SK-N-SH (cell line): ENCODE results near the gene ACTN2. TPM values are rescaled to one million over a fixed set of nuclear protein-coding genes. Genes with fewer than 3 reads are reported as not detected.

Experiments used
- CTCF ChIA-PET: fragments of 300-600, 350-600 bp; formaldehyde crosslinking; extraction: SDS; loops from one replicate; lab custom pipeline; 2021; lab: Yijun Ruan, JAX
- POLR2A ChIA-PET: fragments of 350-600 bp; sonication (Branson Sonifier 250); formaldehyde crosslinking; extraction: SDS; loops from one replicate; lab custom pipeline; 2020; ENCODE audit warnings: antibody characterized with exemption, inconsistent platforms; lab: Yijun Ruan, JAX
- DNase-seq: peaks from one replicate; pipeline ENCODE4 v3.0.0; 2012
- H2AFZ ChIP-seq: fragments of 200-600 bp; sonication (generic); 2 replicates; pipeline ENCODE4 v1.8.1; 2016; ENCODE audit warnings: antibody characterized with exemption, mild to moderate bottlenecking, low read depth
- H3F3A ChIP-seq: fragments of 200-600 bp; sonication (generic); replicated peaks from 2 replicates; pipeline ENCODE3; 2016; ENCODE audit warnings: antibody characterized with exemption, mild to moderate bottlenecking; ENCODE audit not compliant: insufficient read depth
- H3K27ac ChIP-seq, 2 experiments: fragments of 200-500 bp in 1 of 2; fragments of 200-600 bp in 1 of 2; sonication (Bioruptor generic) in 1 of 2; sonication (generic), shearing (Covaris generic) in 1 of 2; 2 replicates each; pipeline versions ENCODE4 v1.5.1 to v1.6.1; 2014 to 2016; ENCODE audit warnings: low read depth in 2 of 2, inconsistent platforms in 1 of 2, low read length in 1 of 2, mild to moderate bottlenecking in 1 of 2, mixed read lengths in 1 of 2
- H3K27me3 ChIP-seq: fragments of 200-600 bp; sonication (generic), shearing (Covaris generic); 2 replicates; pipeline ENCODE4 v1.6.1; 2016; ENCODE audit warnings: mixed run types; ENCODE audit not compliant: insufficient read depth
- H3K36me3 ChIP-seq, 2 experiments: fragments of 200-500 bp in 1 of 2; fragments of 200-600 bp in 1 of 2; sonication (Bioruptor generic) in 1 of 2; sonication (generic) in 1 of 2; replicated peaks in 1 of 2; 2 replicates each; pipeline versions ENCODE3 to v1.5.1; 2014 to 2016; ENCODE audit warnings: low read length in 1 of 2, mild to moderate bottlenecking in 1 of 2; ENCODE audit not compliant: insufficient read depth in 2 of 2, control insufficient read depth in 1 of 2
- H3K4me1 ChIP-seq, 2 experiments: fragments of 200-500 bp in 1 of 2; fragments of 200-600 bp in 1 of 2; sonication (Bioruptor generic) in 1 of 2; sonication (generic), shearing (Covaris generic) in 1 of 2; 2 replicates each; pipeline versions ENCODE4 v1.5.1 to v1.6.1; 2014 to 2016; ENCODE audit warnings: low read depth in 1 of 2, low read length in 1 of 2, mixed run types in 1 of 2; ENCODE audit not compliant: insufficient read depth in 2 of 2, control insufficient read depth in 1 of 2
- H3K4me2 ChIP-seq: fragments of 200-600 bp; sonication (generic), shearing (Covaris generic); 2 replicates; pipeline ENCODE4 v1.6.1; 2017; ENCODE audit warnings: mixed run types
- H3K4me3 ChIP-seq, 2 experiments: fragments of 200-500 bp in 1 of 2; fragments of 200-600 bp in 1 of 2; sonication (Bioruptor generic) in 1 of 2; sonication (generic), shearing (Covaris generic) in 1 of 2; 2 replicates each; pipeline versions ENCODE4 v1.5.1 to v1.8.1; 2014 to 2016; ENCODE audit warnings: low read depth in 2 of 2, inconsistent platforms in 1 of 2, low read length in 1 of 2, mild to moderate bottlenecking in 1 of 2, mixed read lengths in 1 of 2, moderate library complexity in 1 of 2
- H3K79me2 ChIP-seq: fragments of 200-600 bp; sonication (generic); 2 replicates; pipeline ENCODE4 v1.8.1; 2017; ENCODE audit warnings: mild to moderate bottlenecking; ENCODE audit not compliant: insufficient read depth
- H3K9ac ChIP-seq: fragments of 200-600 bp; sonication (generic); 2 replicates; pipeline ENCODE4 v1.6.1; 2017; ENCODE audit warnings: mixed run types
- H3K9me2 ChIP-seq: fragments of 200-600 bp; sonication (generic); 2 replicates; pipeline ENCODE4 v1.6.1; 2017; ENCODE audit warnings: mixed run types
- H3K9me3 ChIP-seq: fragments of 200-600 bp; sonication (generic); 2 replicates; pipeline ENCODE4 v1.6.1; 2017; ENCODE audit warnings: mixed run types, mild to moderate bottlenecking, moderate library complexity
- H4K20me1 ChIP-seq: fragments of 200-600 bp; sonication (generic); 2 replicates; pipeline ENCODE4 v1.6.1; 2017; ENCODE audit warnings: mild to moderate bottlenecking, mixed run types; ENCODE audit not compliant: insufficient read depth
- CTCF ChIP-seq: fragments of 200-600 bp; sonication (generic); IDR thresholded peaks from 2 replicates; pipeline ENCODE4 v1.6.1; 2017; ENCODE audit warnings: antibody characterized with exemption, mild to moderate bottlenecking, moderate library complexity
- ELF1 ChIP-seq: IDR thresholded peaks from 2 replicates; pipeline ENCODE4 v1.4.0; 2012
- EP300 ChIP-seq, 2 experiments: IDR thresholded peaks; 2 replicates each; pipeline versions ENCODE4 v1.4.0 to v1.6.1; 2012; ENCODE audit warnings: borderline replicate concordance in 1 of 2, low read depth in 1 of 2, low read length in 1 of 2
- EZH2phosphoT487 ChIP-seq: fragments of 200-600 bp; sonication (generic); IDR thresholded peaks from 2 replicates; pipeline ENCODE4 v1.6.1; 2017; ENCODE audit warnings: low read depth, mixed run types, mild to moderate bottlenecking, antibody characterized with exemption, moderate library complexity, borderline replicate concordance
- FOSL2 ChIP-seq: IDR thresholded peaks from 2 replicates; pipeline ENCODE4 v1.4.0; 2012; ENCODE audit warnings: low read depth, mild to moderate bottlenecking, moderate library complexity, borderline replicate concordance
- GABPA ChIP-seq: IDR thresholded peaks from 2 replicates; pipeline ENCODE4 v1.4.0; 2012; ENCODE audit warnings: low read depth, mild to moderate bottlenecking
- JUND ChIP-seq: IDR thresholded peaks from 2 replicates; pipeline ENCODE4 v1.4.0; 2012
- NRF1 ChIP-seq: IDR thresholded peaks from 2 replicates; pipeline ENCODE4 v1.6.1; 2012; ENCODE audit warnings: low read depth, mild to moderate bottlenecking, low read length
- PBX3 ChIP-seq: IDR thresholded peaks from 2 replicates; pipeline ENCODE4; 2012
- POLR2AphosphoS5 ChIP-seq: IDR thresholded peaks from 2 replicates; pipeline ENCODE4 v1.6.1; 2012; ENCODE audit warnings: low read depth, low read length
- RAD21 ChIP-seq: IDR thresholded peaks from 2 replicates; pipeline ENCODE4 v1.6.1; 2012; ENCODE audit warnings: mild to moderate bottlenecking, low read length
- REST ChIP-seq: IDR thresholded peaks from 2 replicates; pipeline ENCODE4 v1.6.1; 2012; ENCODE audit warnings: mild to moderate bottlenecking, low read depth, low read length, moderate library complexity
- RFX5 ChIP-seq: IDR thresholded peaks from 2 replicates; pipeline ENCODE4 v1.6.1; 2012; ENCODE audit warnings: mild to moderate bottlenecking, improper control_type of control experiment, low read length
- SIN3A ChIP-seq: IDR thresholded peaks from 2 replicates; pipeline ENCODE4 v1.6.1; 2012; ENCODE audit warnings: low read depth, mild to moderate bottlenecking, low read length, moderate library complexity, borderline replicate concordance
- SMC3 ChIP-seq: IDR thresholded peaks from 2 replicates; pipeline ENCODE4 v1.6.1; 2012; ENCODE audit warnings: low read depth, low read length, improper control_type of control experiment
- TAF1 ChIP-seq: IDR thresholded peaks from 2 replicates; pipeline ENCODE4 v1.6.1; 2012; ENCODE audit warnings: low read depth, mild to moderate bottlenecking, low read length, moderate library complexity, borderline replicate concordance
- WGBS: methylation state at CpG from one replicate; pipeline ENCODE4 v1.1.6; 2017; ENCODE audit warnings: low lambda C conversion rate; 5-methylcytosine and 5-hydroxymethylcytosine counted together
- polyA plus RNA-seq, 3 experiments: library from polyadenylated mRNA; depleted of rRNA; stranded (reverse); fragments of >200 nt; gene quantifications; 2 replicates each; pipeline ENCODE4 v1.2.3, GENCODE V29; 2012

The ACTN2 gene
- polyA plus RNA-seq, 1 of the 3 experiments (the other 2 are of a cell fraction) = 0.15 TPM

- DNase-seq = no peak
- WGBS = 95% methylated on average over 8 of the region's 8 CpGs
- no peak overlapping the region for H3K27ac ChIP-seq
These were observed 122.3 kb downstream of the ACTN2 start for GRCh38 chr1:236808564-236809130.

More at GRCh38 chr1:236808564-236809130, 122.3 kb downstream of the ACTN2 start:
- no peaks in the 10 kb centered on the region for H3F3A ChIP-seq
- H3K36me3 ChIP-seq = peaks cover 17 to 66% of the 10 kb centered on the region in 2 experiments
- H3K9ac ChIP-seq = no peak overlapping the region
- TF ChIP-seq TAF1 = no peak
- no peak for TF ChIP-seq ELF1
- TF ChIP-seq POLR2AphosphoS5 = no peak
- no peak for TF ChIP-seq SMC3
- TF ChIP-seq EZH2phosphoT487 = no peak
- no peak for TF ChIP-seq FOSL2
- no peak for TF ChIP-seq CTCF
- TF ChIP-seq REST = no peak
- no peak for TF ChIP-seq RFX5
- TF ChIP-seq RAD21 = no peak
- no peak for TF ChIP-seq SIN3A
- no peak for TF ChIP-seq PBX3
- no peak for TF ChIP-seq JUND
- TF ChIP-seq GABPA = no peak
- no peak for TF ChIP-seq NRF1
- no peak for TF ChIP-seq EP300 (IDR thresholded peaks at IDR 0.05; ENCODE audit: borderline replicate concordance in 1 of 2, low read depth in 1 of 2, low read length in 1 of 2)
- no peak overlapping the region for H2AFZ ChIP-seq
- no peak overlapping the region for H3K4me3 ChIP-seq
- no peaks in the 10 kb centered on the region for H4K20me1 ChIP-seq
- ChIA-PET CTCF (interaction anchor here (0.7 to 1.2 kb wide), 4 partner anchors 10 to 753 kb away, joined by 3 to 4 read pairs (median 4); no protein-coding TSS in a partner anchor), POLR2A (no interaction called here)
- H3K4me2 ChIP-seq = no peak overlapping the region
- no peaks in the 10 kb centered on the region; a peak in 1 of 4 replicates for H3K4me1 ChIP-seq
- peaks cover 22% of the 10 kb centered on the region; the same call in 1 of the 2 replicates for H3K79me2 ChIP-seq
- H3K27me3 ChIP-seq = no peaks in the 10 kb centered on the region
- H3K9me2 ChIP-seq = no peaks in the 10 kb centered on the region
- H3K9me3 ChIP-seq = no peaks in the 10 kb centered on the region
